ENCODE measurements around the gene USP51. TPM values are rescaled to one million over a fixed set of nuclear protein-coding genes. Genes with fewer than 3 reads are reported as not detected.
"Not testable (repeated sequence)": the region's sequence is repeated elsewhere in the genome, so short reads cannot be mapped to it uniquely, and the experiment has no call there.

Gene USP51
- total RNA-seq, 1 experiment from 2014 or later, result not detected

GRCh38 chrX:55507010-55507409 lies 17.4 kb upstream of the USP51 start:
- DNase-seq; H4K20me1 ChIP-seq (ENCODE audit: insufficient read depth); H2AFZ ChIP-seq; POLR2A ChIA-PET (ENCODE audit: unreplicated experiment); H3K9me2 ChIP-seq (ENCODE audit: insufficient read depth); BruUV-seq (replicated peaks); H3K4me2 ChIP-seq; H3K27ac ChIP-seq; intact Hi-C loops (cut with micrococcal nuclease; ENCODE audit: unreplicated experiment); H3K4me1 ChIP-seq (replicated peaks; ENCODE audit: insufficient read depth); H3K79me2 ChIP-seq (ENCODE audit: low read depth); H3K36me3 ChIP-seq (ENCODE audit: low read depth); H3K4me3 ChIP-seq; H3F3A ChIP-seq (ENCODE audit: insufficient read depth, low read depth); CTCF ChIA-PET; H3K9me3 ChIP-seq (ENCODE audit: insufficient read depth, low read depth); H3K27me3 ChIP-seq (ENCODE audit: insufficient read depth, low read depth): not testable (repeated sequence)

DNA sequence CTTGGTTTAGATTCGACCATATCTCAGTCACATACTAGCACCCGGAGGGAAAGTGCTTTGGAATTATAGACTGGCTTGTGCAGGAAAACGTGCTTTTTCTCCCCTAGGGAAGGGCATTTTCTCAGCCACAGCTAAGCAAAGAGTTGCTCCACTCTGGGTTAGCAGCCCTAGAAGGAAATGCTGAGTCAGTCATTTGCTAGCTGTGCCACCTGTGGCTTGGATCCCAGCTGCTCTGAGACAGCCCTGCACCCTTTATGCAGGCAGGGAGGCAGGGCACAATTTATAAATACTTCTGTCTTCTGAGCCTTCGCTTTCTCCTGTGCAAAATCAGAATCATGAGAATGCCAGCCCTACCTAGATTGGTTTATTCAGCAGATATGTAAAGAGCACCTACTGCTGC lies 1.3 kb upstream of the USP51 start:
- no peaks in the 10 kb centered on the region for H3K9me2 ChIP-seq (ENCODE audit: insufficient read depth)
- H3K27me3 ChIP-seq (ENCODE audit: insufficient read depth, low read depth), result no peaks in the 10 kb centered on the region
- no TSS peak for BruUV-seq (replicated peaks)
- intact Hi-C loops (cut with micrococcal nuclease; ENCODE audit: unreplicated experiment), result no loop called here
- no peaks in the 10 kb centered on the region for H4K20me1 ChIP-seq (ENCODE audit: insufficient read depth)
- H3K4me3 ChIP-seq, result no peak overlapping the region
- no peak overlapping the region for H3K4me2 ChIP-seq
- H3K27ac ChIP-seq, result no peak overlapping the region
- DNase-seq, result no peak
- ChIA-PET POLR2A (ENCODE audit: unreplicated experiment) (no interaction called here), CTCF (no interaction called here)
- H2AFZ ChIP-seq, result no peak overlapping the region
- H3K79me2 ChIP-seq (ENCODE audit: low read depth), result no peaks in the 10 kb centered on the region
- no peaks in the 10 kb centered on the region for H3K36me3 ChIP-seq (ENCODE audit: low read depth)
- no peaks in the 10 kb centered on the region for H3F3A ChIP-seq (ENCODE audit: insufficient read depth, low read depth)
- TF ChIP-seq EZH2 (IDR thresholded peaks at IDR 0.05; ENCODE audit: low read depth), result no peak
- TF ChIP-seq, protein P1, sequence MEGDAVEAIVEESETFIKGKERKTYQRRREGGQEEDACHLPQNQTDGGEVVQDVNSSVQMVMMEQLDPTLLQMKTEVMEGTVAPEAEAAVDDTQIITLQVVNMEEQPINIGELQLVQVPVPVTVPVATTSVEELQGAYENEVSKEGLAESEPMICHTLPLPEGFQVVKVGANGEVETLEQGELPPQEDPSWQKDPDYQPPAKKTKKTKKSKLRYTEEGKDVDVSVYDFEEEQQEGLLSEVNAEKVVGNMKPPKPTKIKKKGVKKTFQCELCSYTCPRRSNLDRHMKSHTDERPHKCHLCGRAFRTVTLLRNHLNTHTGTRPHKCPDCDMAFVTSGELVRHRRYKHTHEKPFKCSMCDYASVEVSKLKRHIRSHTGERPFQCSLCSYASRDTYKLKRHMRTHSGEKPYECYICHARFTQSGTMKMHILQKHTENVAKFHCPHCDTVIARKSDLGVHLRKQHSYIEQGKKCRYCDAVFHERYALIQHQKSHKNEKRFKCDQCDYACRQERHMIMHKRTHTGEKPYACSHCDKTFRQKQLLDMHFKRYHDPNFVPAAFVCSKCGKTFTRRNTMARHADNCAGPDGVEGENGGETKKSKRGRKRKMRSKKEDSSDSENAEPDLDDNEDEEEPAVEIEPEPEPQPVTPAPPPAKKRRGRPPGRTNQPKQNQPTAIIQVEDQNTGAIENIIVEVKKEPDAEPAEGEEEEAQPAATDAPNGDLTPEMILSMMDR (conservative IDR thresholded peaks at IDR 0.05), result no peak
- H3K4me1 ChIP-seq (replicated peaks; ENCODE audit: insufficient read depth), result no peaks in the 10 kb centered on the region
- no peaks in the 10 kb centered on the region for H3K9me3 ChIP-seq (ENCODE audit: insufficient read depth, low read depth)

DNA sequence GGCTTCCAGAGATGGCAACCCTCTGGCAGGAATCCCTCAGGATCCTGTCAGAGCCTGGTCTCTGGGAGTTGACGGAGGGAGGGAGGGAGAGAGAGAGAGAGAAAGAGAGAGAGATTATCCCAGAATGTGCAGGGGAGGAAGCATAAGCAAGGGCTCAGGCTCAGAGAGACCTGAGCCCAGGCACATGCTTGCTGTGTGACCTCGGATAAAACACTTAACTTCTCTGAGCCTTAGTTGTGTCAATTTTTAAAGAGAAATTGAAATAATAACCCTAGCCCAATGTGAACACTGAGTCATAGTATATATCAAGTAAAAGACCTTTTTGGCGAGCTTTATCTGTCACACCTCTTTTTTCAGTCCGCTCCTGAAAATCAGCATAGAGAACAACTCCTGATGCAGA lies 473 bp upstream of the USP51 start:
- no TSS peak for BruUV-seq (replicated peaks)
- ChIA-PET CTCF (no interaction called here), POLR2A (ENCODE audit: unreplicated experiment) (no interaction called here)
- TF ChIP-seq, protein P1 (conservative IDR thresholded peaks at IDR 0.05), result no peak
- no peak for TF ChIP-seq EZH2 (IDR thresholded peaks at IDR 0.05; ENCODE audit: low read depth)
- Histone ChIP-seq H4K20me1 (ENCODE audit: insufficient read depth) (no peaks in the 10 kb centered on the region), H3K4me2 (peak overlapping the region; percentile 70; the same call in 1 of the 2 replicates), H3K36me3 (ENCODE audit: low read depth) (no peaks in the 10 kb centered on the region), H2AFZ (no peak overlapping the region; the same call in 1 of the 2 replicates), H3K4me3 (no peak overlapping the region), H3K9me3 (ENCODE audit: insufficient read depth, low read depth) (no peaks in the 10 kb centered on the region), H3K4me1 (replicated peaks; ENCODE audit: insufficient read depth) (no peaks in the 10 kb centered on the region), H3K27me3 (ENCODE audit: insufficient read depth, low read depth) (no peaks in the 10 kb centered on the region), H3K9me2 (ENCODE audit: insufficient read depth) (no peaks in the 10 kb centered on the region), H3F3A (ENCODE audit: insufficient read depth, low read depth) (no peaks in the 10 kb centered on the region), H3K79me2 (ENCODE audit: low read depth) (no peaks in the 10 kb centered on the region), H3K27ac (no peak overlapping the region)
- no peak for DNase-seq
- intact Hi-C loops (cut with micrococcal nuclease; ENCODE audit: unreplicated experiment), result no loop called here

DNA sequence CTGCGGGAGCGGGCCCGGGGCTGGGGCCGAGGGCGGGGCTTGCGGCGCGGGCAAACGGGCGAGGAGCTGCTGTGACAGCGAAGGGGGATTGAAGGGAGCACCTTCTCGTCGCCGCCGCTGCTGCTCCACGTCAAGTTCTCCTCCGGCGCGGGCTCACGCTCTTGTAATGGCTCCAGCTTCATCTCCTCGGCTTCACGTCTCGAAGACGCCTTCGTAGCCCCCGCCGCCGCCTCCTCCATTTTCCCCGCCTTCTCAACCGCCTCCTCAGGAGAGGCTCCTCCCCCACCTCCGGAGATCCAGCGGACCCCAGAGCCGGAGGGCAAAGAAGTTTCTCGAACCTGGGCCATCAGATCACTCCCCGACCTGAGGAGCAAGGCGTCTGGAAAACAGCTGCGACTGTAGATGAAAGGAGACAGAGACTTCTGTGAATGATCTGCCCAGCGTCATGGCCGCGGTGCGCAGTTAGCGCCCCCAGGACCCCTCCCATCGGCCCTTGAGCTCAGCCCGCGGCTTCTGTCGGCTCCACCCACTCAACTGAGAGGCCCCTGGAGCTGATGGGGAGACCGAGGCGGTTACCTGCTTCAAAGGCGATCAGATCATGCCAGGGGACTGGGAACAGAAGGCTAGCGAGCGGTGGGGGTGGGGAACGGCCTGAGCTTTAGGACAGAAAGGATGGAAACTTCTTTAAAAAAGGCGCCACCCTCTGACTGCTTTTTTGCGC lies 895 bp downstream of the USP51 start:
- H3K4me3 ChIP-seq, result peak overlapping the region; percentile 54; the same call in 1 of the 2 replicates
- peak overlapping the region; percentile 70 for H3K4me2 ChIP-seq
- peak overlapping the region; percentile 77 for H2AFZ ChIP-seq
- TF ChIP-seq, protein P1 (conservative IDR thresholded peaks at IDR 0.05), result no peak
- no peak for TF ChIP-seq EZH2 (IDR thresholded peaks at IDR 0.05; ENCODE audit: low read depth)
- intact Hi-C loops (cut with micrococcal nuclease; ENCODE audit: unreplicated experiment), result no loop called here
- no peaks in the 10 kb centered on the region for H3K36me3 ChIP-seq (ENCODE audit: low read depth)
- H3F3A ChIP-seq (ENCODE audit: insufficient read depth, low read depth), result no peaks in the 10 kb centered on the region
- H4K20me1 ChIP-seq (ENCODE audit: insufficient read depth), result no peaks in the 10 kb centered on the region
- no TSS peak for BruUV-seq (replicated peaks)
- no peak for DNase-seq
- ChIA-PET POLR2A (ENCODE audit: unreplicated experiment) (no interaction called here), CTCF (no interaction called here)
- H3K9me2 ChIP-seq (ENCODE audit: insufficient read depth), result no peaks in the 10 kb centered on the region
- H3K27me3 ChIP-seq (ENCODE audit: insufficient read depth, low read depth), result no peaks in the 10 kb centered on the region
- H3K9me3 ChIP-seq (ENCODE audit: insufficient read depth, low read depth), result no peaks in the 10 kb centered on the region
- no peaks in the 10 kb centered on the region for H3K4me1 ChIP-seq (replicated peaks; ENCODE audit: insufficient read depth)
- H3K79me2 ChIP-seq (ENCODE audit: low read depth), result no peaks in the 10 kb centered on the region
- no peak overlapping the region for H3K27ac ChIP-seq
